Hepatocyte (in vitro differentiated cells): ENCODE data around the gene APBA2.
A peak's percentile ranks its signal among the peaks of the same experiment; 100 is the strongest.

ENCODE experiments used
- CTCF ChIP-seq: fragments of 200-600 bp; sonication (generic); IDR thresholded peaks from 2 replicates; pipeline ENCODE4 v1.5.1; 2016; ENCODE audit warnings: antibody characterized with exemption, mild to moderate bottlenecking; ENCODE audit not compliant: poor library complexity
- EZH2phosphoT487 ChIP-seq: fragments of 200-600 bp; sonication (generic); IDR thresholded peaks from one replicate; pipeline ENCODE4 v1.6.1; 2018; ENCODE audit warnings: antibody characterized with exemption, mild to moderate bottlenecking, low read depth, moderate library complexity; ENCODE audit not compliant: unreplicated experiment, severe bottlenecking

GRCh38 chr15:28935316-28935715 lies 49.5 kb downstream of the APBA2 start:
- TF ChIP-seq CTCF (peak; percentile 9), EZH2phosphoT487 (no peak)
